ENCODE results near the gene TIMMDC1. TPM values are rescaled to one million over a fixed set of nuclear protein-coding genes. Genes with fewer than 3 reads are reported as not detected.

The TIMMDC1 gene
- total and polyA plus RNA-seq, 9 of the 15 experiments (the other 6 are each of a cell fraction or from before 2014, with no cell fraction given), result 62.1 to 226 (median 86.6) TPM

- FAIRE-seq (no peak), DNase-seq (ENCODE audit: extremely low read depth in 1 of 4, low spot score in 3 of 4) (no peak), ATAC-seq (no peak)
- Histone ChIP-seq H3K9me1 (ENCODE audit: control insufficient read depth, insufficient read depth, low read length) (no peaks in the 10 kb centered on the region), H4K20me1 (replicated peaks; ENCODE audit: control insufficient read depth, insufficient read depth, low read length) (no peaks in the 10 kb centered on the region), H3K9ac (ENCODE audit: insufficient read depth in 1 of 2, low read depth in 2 of 2, low read length in 2 of 2) (no peak overlapping the region), H3K79me2 (ENCODE audit: control insufficient read depth, insufficient read depth, low read length) (no peaks in the 10 kb centered on the region), H3K9me3 (replicated peaks; ENCODE audit: control insufficient read depth, insufficient read depth, low read depth, low read length) (no peaks in the 10 kb centered on the region), H3K36me3 (ENCODE audit: control insufficient read depth, insufficient read depth, low read length) (peaks cover 61% of the 10 kb centered on the region), H3K4me1 (replicated peaks in 1 of 2; ENCODE audit: control insufficient read depth in 2 of 2, insufficient read depth in 2 of 2, low read length in 2 of 2) (no peaks in the 10 kb centered on the region), H3K4me2 (ENCODE audit: insufficient read depth, low read length) (no peak overlapping the region), H3K27ac (ENCODE audit: extremely low read depth, low read depth, low read length) (no peak overlapping the region), H2AFZ (ENCODE audit: low read depth, low read length) (no peak overlapping the region), H3K4me3 (no peak overlapping the region), H3K27me3 (ENCODE audit: control insufficient read depth in 2 of 2, insufficient read depth in 2 of 2, low read length in 2 of 2) (no peaks in the 10 kb centered on the region)
- in situ Hi-C loops (cut with MboI), result no loop called here
- intact Hi-C loops (cut with micrococcal nuclease), result no loop called here
- ChIA-PET POLR2A (no interaction called here), CTCF (ENCODE audit: low intra/inter-chr PET ratio) (no interaction called here)
- BruUV-seq (replicated peaks), result no TSS peak
- TF ChIP-seq ZNF184 (CRISPR knock-in tag; IDR thresholded peaks at IDR 0.05) (no peak), MITF (IDR thresholded peaks at IDR 0.05) (no peak), SMARCC2 (IDR thresholded peaks at IDR 0.05; ENCODE audit: low read depth) (no peak), COPS2 (conservative IDR thresholded peaks at IDR 0.05) (no peak), NCOA2 (IDR thresholded peaks at IDR 0.05; ENCODE audit: partially characterized antibody in 2 of 2) (no peak)
- 100% methylated on average over 1 of the region's 1 CpG for WGBS (ENCODE audit: insufficient coverage, low coverage, missing lambda C conversion rate)
These were observed 15.2 kb upstream of the TIMMDC1 start for GRCh38 chr3:119483101-119483500.

DNA sequence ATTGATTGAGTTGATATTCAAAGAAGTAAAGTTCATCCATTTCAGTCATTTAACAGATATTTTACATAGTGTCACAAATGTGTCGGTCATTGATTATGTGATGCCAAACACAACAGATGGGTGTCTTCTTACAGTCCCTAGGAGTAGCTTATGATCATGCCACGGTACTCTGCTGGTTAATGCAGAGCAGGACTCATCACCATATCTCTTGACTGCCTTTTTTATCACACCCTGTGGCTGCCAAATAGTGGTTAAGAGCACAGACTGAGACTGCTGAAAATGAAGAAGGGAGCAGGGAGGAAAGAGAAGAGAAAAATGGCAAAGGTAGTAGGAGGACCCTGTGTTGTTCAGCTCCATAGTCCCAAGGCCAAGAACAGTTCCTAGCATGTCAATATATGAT is 12.8 kb upstream of the TIMMDC1 start:
- H3K4me1 ChIP-seq (replicated peaks in 1 of 2; ENCODE audit: control insufficient read depth in 2 of 2, insufficient read depth in 2 of 2, low read length in 2 of 2), result no peaks in the 10 kb centered on the region
- FAIRE-seq (no peak), ATAC-seq (no peak), DNase-seq (ENCODE audit: extremely low read depth in 1 of 4, low spot score in 3 of 4) (no peak)
- H2AFZ ChIP-seq (ENCODE audit: low read depth, low read length), result no peak overlapping the region
- WGBS (ENCODE audit: insufficient coverage, low coverage, missing lambda C conversion rate), result 100% methylated on average over 2 of the region's 2 CpGs
- no peak overlapping the region for H3K9ac ChIP-seq (ENCODE audit: insufficient read depth in 1 of 2, low read depth in 2 of 2, low read length in 2 of 2)
- no TSS peak for BruUV-seq (replicated peaks)
- H3K27ac ChIP-seq (ENCODE audit: extremely low read depth, low read depth, low read length), result no peak overlapping the region
- no peaks in the 10 kb centered on the region for H4K20me1 ChIP-seq (replicated peaks; ENCODE audit: control insufficient read depth, insufficient read depth, low read length)
- CTCF ChIA-PET (ENCODE audit: low intra/inter-chr PET ratio), result no interaction called here
- no peaks in the 10 kb centered on the region for H3K27me3 ChIP-seq (ENCODE audit: control insufficient read depth in 2 of 2, insufficient read depth in 2 of 2, low read length in 2 of 2)
- no peaks in the 10 kb centered on the region for H3K9me1 ChIP-seq (ENCODE audit: control insufficient read depth, insufficient read depth, low read length)
- peaks cover 61% of the 10 kb centered on the region for H3K36me3 ChIP-seq (ENCODE audit: control insufficient read depth, insufficient read depth, low read length)
- no peak overlapping the region for H3K4me3 ChIP-seq
- H3K4me2 ChIP-seq (ENCODE audit: insufficient read depth, low read length), result no peak overlapping the region
- H3K9me3 ChIP-seq (replicated peaks; ENCODE audit: control insufficient read depth, insufficient read depth, low read depth, low read length), result no peaks in the 10 kb centered on the region
- intact Hi-C loops (cut with micrococcal nuclease), result no loop called here
- no peaks in the 10 kb centered on the region for H3K79me2 ChIP-seq (ENCODE audit: control insufficient read depth, insufficient read depth, low read length)
- in situ Hi-C loops (cut with MboI), result no loop called here
- POLR2A ChIA-PET, result interaction anchor here (0.8 kb wide), 1 partner anchor 16 kb away, joined by 4 read pairs; no protein-coding TSS in a partner anchor
- TF ChIP-seq ELF1 (tag; IDR thresholded peaks at IDR 0.05) (no peak), ZNF436 (CRISPR knock-in tag; IDR thresholded peaks at IDR 0.05) (no peak), GABPB1 (CRISPR knock-in tag; IDR thresholded peaks at IDR 0.05) (no peak), SIX5 (IDR thresholded peaks at IDR 0.05; ENCODE audit: borderline replicate concordance in 1 of 2, insufficient read depth in 1 of 2, low read depth in 1 of 2, low read length in 2 of 2) (no peak), IRF2 (CRISPR knock-in tag; IDR thresholded peaks at IDR 0.05) (no peak), ZNF239 (CRISPR knock-in tag; IDR thresholded peaks at IDR 0.05) (no peak), ZKSCAN1 (IDR thresholded peaks at IDR 0.05; ENCODE audit: low read depth, low read length) (no peak), ZBTB12 (CRISPR knock-in tag; IDR thresholded peaks at IDR 0.05) (no peak), THRAP3 (IDR thresholded peaks at IDR 0.05; ENCODE audit: borderline replicate concordance) (no peak)
